GM23338 (cell line): Measurements from ENCODE around the gene RAB3GAP1.

ENCODE experiments used
- EZH2 ChIP-seq: fragments of 200-600 bp; sonication (generic); IDR thresholded peaks from one replicate; pipeline ENCODE4 v1.8.0; 2017; ENCODE audit warnings: antibody characterized with exemption, mild to moderate bottlenecking, low read depth; ENCODE audit not compliant: unreplicated experiment
- EZH2phosphoT487 ChIP-seq: fragments of 200-600 bp; sonication (generic); IDR thresholded peaks from one replicate; pipeline ENCODE4 v1.8.1; 2018; ENCODE audit warnings: antibody characterized with exemption; ENCODE audit not compliant: unreplicated experiment
- JUNB ChIP-seq: IDR thresholded peaks from one replicate; pipeline ENCODE4 v1.6.1; 2016; ENCODE audit warnings: antibody characterized with exemption; ENCODE audit not compliant: unreplicated experiment
- POLR2AphosphoS5 ChIP-seq: IDR thresholded peaks from 2 replicates; pipeline ENCODE4 v1.6.1; 2016; ENCODE audit warnings: antibody characterized with exemption, low read depth
- REST ChIP-seq: IDR thresholded peaks from one replicate; pipeline ENCODE4 v1.6.1; 2018; ENCODE audit warnings: antibody characterized with exemption; ENCODE audit not compliant: unreplicated experiment
- ZNF331 ChIP-seq: fragments of 250-450 bp; sonication (Bioruptor Pico); IDR thresholded peaks from 2 replicates; pipeline ENCODE4 v1.5.0; 2020; ENCODE audit warnings: low read depth, mild to moderate bottlenecking, moderate library complexity
- TF ChIP-seq, protein P1 (sequence below), 2 experiments: fragments of 200-600 bp in 1 of 2; sonication (generic) in 1 of 2; conservative IDR thresholded peaks; 2 replicates each; pipeline versions ENCODE4 v1.5.1 to v1.6.1; 2016 to 2017; ENCODE audit warnings: antibody characterized with exemption in 2 of 2, low read depth in 2 of 2, mild to moderate bottlenecking in 2 of 2, moderate library complexity in 1 of 2

GRCh38 chr2:135097532-135098231 lies 45.6 kb downstream of the RAB3GAP1 start:
- TF ChIP-seq, protein P1, sequence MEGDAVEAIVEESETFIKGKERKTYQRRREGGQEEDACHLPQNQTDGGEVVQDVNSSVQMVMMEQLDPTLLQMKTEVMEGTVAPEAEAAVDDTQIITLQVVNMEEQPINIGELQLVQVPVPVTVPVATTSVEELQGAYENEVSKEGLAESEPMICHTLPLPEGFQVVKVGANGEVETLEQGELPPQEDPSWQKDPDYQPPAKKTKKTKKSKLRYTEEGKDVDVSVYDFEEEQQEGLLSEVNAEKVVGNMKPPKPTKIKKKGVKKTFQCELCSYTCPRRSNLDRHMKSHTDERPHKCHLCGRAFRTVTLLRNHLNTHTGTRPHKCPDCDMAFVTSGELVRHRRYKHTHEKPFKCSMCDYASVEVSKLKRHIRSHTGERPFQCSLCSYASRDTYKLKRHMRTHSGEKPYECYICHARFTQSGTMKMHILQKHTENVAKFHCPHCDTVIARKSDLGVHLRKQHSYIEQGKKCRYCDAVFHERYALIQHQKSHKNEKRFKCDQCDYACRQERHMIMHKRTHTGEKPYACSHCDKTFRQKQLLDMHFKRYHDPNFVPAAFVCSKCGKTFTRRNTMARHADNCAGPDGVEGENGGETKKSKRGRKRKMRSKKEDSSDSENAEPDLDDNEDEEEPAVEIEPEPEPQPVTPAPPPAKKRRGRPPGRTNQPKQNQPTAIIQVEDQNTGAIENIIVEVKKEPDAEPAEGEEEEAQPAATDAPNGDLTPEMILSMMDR (conservative IDR thresholded peaks at IDR 0.05; ENCODE audit: low read depth in 2 of 2) = no peak
- TF ChIP-seq POLR2AphosphoS5 (no peak), ZNF331 (no peak), JUNB (no peak), EZH2 (no peak), EZH2phosphoT487 (no peak), REST (no peak)
